Neural cell (in vitro differentiated cells): ENCODE measurements around the gene NPW. TPM values are rescaled to one million over a fixed set of nuclear protein-coding genes. Genes with fewer than 3 reads are reported as not detected.
A peak's percentile ranks its signal among the peaks of the same experiment; 100 is the strongest.

Source experiments
- H2AFZ ChIP-seq: fragments of 200-600, 300-800 bp; sonication (generic), shearing (Covaris generic); 2 replicates; pipeline ENCODE4 v1.6.0; 2014; ENCODE audit warnings: low read depth, mild to moderate bottlenecking, antibody characterized with exemption, low read length, moderate library complexity
- H3F3A ChIP-seq: fragments of 200-600 bp; shearing (Covaris generic); 2 replicates; pipeline ENCODE4 v1.6.1; 2016; ENCODE audit warnings: mild to moderate bottlenecking, moderate library complexity, mixed read lengths, antibody characterized with exemption, low read length; ENCODE audit not compliant: insufficient read depth, poor library complexity, severe bottlenecking
- H3K27ac ChIP-seq: fragments of 200-600, 300-800 bp; sonication (generic), shearing (Covaris generic); 2 replicates; pipeline ENCODE4 v1.5.1; 2014; ENCODE audit warnings: mild to moderate bottlenecking, low read length, moderate library complexity
- H3K27me3 ChIP-seq: fragments of 300-800, 200-600 bp; sonication (generic), shearing (Covaris generic); 2 replicates; pipeline ENCODE4 v1.6.0; 2014; ENCODE audit warnings: mild to moderate bottlenecking, low read depth, low read length, moderate library complexity; ENCODE audit not compliant: insufficient read depth
- H3K36me3 ChIP-seq: fragments of 300-800, 200-600 bp; sonication (generic), shearing (Covaris generic); 2 replicates; pipeline ENCODE4 v1.5.1; 2014; ENCODE audit warnings: mild to moderate bottlenecking, antibody characterized with exemption, low read length, moderate library complexity; ENCODE audit not compliant: insufficient read depth
- H3K4me2 ChIP-seq: fragments of 300-800, 200-600 bp; sonication (generic), shearing (Covaris generic); 2 replicates; pipeline ENCODE4 v1.6.0; 2014; ENCODE audit warnings: mild to moderate bottlenecking, low read length
- H3K4me3 ChIP-seq: fragments of 300-800, 200-600 bp; sonication (generic), shearing (Covaris generic); 2 replicates; pipeline ENCODE4 v1.5.1; 2014; ENCODE audit warnings: mild to moderate bottlenecking, low read length, moderate library complexity
- H3K79me2 ChIP-seq: fragments of 200-600 bp; shearing (Covaris generic); replicated peaks from 2 replicates; pipeline ENCODE4 v1.6.0; 2014; ENCODE audit warnings: mild to moderate bottlenecking, low read length, moderate library complexity; ENCODE audit not compliant: insufficient read depth
- H3K9ac ChIP-seq: fragments of 300-800, 200-600 bp; sonication (generic), shearing (Covaris generic); 2 replicates; pipeline ENCODE4 v1.6.1; 2016; ENCODE audit warnings: mild to moderate bottlenecking, low read length, mixed read lengths
- H3K9me2 ChIP-seq: fragments of 200-600 bp; shearing (Covaris generic); 2 replicates; pipeline ENCODE4 v1.6.1; 2016; ENCODE audit warnings: mild to moderate bottlenecking, low read length, mixed read lengths; ENCODE audit not compliant: insufficient read depth
- H3K9me3 ChIP-seq: fragments of 200-600, 300-800 bp; sonication (generic), shearing (Covaris generic); 2 replicates; pipeline ENCODE4 v1.6.1; 2016; ENCODE audit warnings: mild to moderate bottlenecking, mixed run types, low read length, moderate library complexity, mixed read lengths
- H4K20me1 ChIP-seq: fragments of 200-600 bp; shearing (Covaris generic); 2 replicates; pipeline ENCODE4 v1.6.1; 2016; ENCODE audit warnings: mild to moderate bottlenecking, mixed run types; ENCODE audit not compliant: insufficient read depth
- CTCF ChIP-seq: fragments of 450-650 bp; IDR thresholded peaks from 2 replicates; pipeline ENCODE4 v1.5.1; 2014; ENCODE audit warnings: antibody characterized with exemption, mild to moderate bottlenecking, moderate library complexity; ENCODE audit not compliant: poor library complexity, severe bottlenecking
- EP300 ChIP-seq: fragments of 450-650 bp; conservative IDR thresholded peaks from 2 replicates; pipeline ENCODE4 v1.6.1; 2014; ENCODE audit warnings: antibody characterized with exemption, mild to moderate bottlenecking, moderate library complexity; ENCODE audit not compliant: poor library complexity, severe bottlenecking
- EZH2 ChIP-seq: fragments of 200-600, 300-800 bp; shearing (Covaris generic), sonication (generic); IDR thresholded peaks from 2 replicates; pipeline ENCODE4 v1.6.1; 2014; ENCODE audit warnings: antibody characterized with exemption, low read length, borderline replicate concordance, mild to moderate bottlenecking; ENCODE audit not compliant: insufficient read depth, poor library complexity, severe bottlenecking
- MXI1 ChIP-seq: fragments of 450-650 bp; conservative IDR thresholded peaks from 2 replicates; pipeline ENCODE4 v1.6.1; 2014; ENCODE audit warnings: antibody characterized with exemption, mild to moderate bottlenecking; ENCODE audit not compliant: poor library complexity, severe bottlenecking
- POLR2AphosphoS5 ChIP-seq: IDR thresholded peaks from 2 replicates; pipeline ENCODE4 v1.6.1; 2012
- REST ChIP-seq: IDR thresholded peaks from 2 replicates; pipeline ENCODE4 v1.6.1; 2012; ENCODE audit warnings: borderline replicate concordance
- SMC3 ChIP-seq: fragments of 450-650 bp; conservative IDR thresholded peaks from 2 replicates; pipeline ENCODE4 v1.6.1; 2014; ENCODE audit warnings: antibody characterized with exemption, mild to moderate bottlenecking, moderate library complexity; ENCODE audit not compliant: poor library complexity
- TAF1 ChIP-seq: IDR thresholded peaks from 2 replicates; pipeline ENCODE4 v1.6.1; 2012; ENCODE audit warnings: low read depth
- polyA plus RNA-seq: library from polyadenylated mRNA; depleted of rRNA; stranded (reverse); fragments of >200 nt; gene quantifications from 2 replicates; pipeline ENCODE4 v1.2.3, GENCODE V29; 2014

NPW gene
- polyA plus RNA-seq, 1 donor from 2014 or later = not detected

- Histone ChIP-seq H3K79me2 (peaks cover 46% of the 10 kb centered on the region), H3K27me3 (no peaks in the 10 kb centered on the region), H3K4me3 (no peak overlapping the region), H3F3A (no peaks in the 10 kb centered on the region), H3K9me3 (no peaks in the 10 kb centered on the region), H3K36me3 (no peaks in the 10 kb centered on the region), H3K27ac (no peak overlapping the region), H3K4me2 (no peak overlapping the region), H2AFZ (no peak overlapping the region), H4K20me1 (peaks cover 5% of the 10 kb centered on the region), H3K9me2 (no peaks in the 10 kb centered on the region), H3K9ac (no peak overlapping the region)
- TF ChIP-seq EP300 (no peak), EZH2 (no peak), MXI1 (no peak), REST (no peak), CTCF (no peak)
Observed at GRCh38 chr16:2006317-2006716, 13.3 kb upstream of the NPW start.

DNA sequence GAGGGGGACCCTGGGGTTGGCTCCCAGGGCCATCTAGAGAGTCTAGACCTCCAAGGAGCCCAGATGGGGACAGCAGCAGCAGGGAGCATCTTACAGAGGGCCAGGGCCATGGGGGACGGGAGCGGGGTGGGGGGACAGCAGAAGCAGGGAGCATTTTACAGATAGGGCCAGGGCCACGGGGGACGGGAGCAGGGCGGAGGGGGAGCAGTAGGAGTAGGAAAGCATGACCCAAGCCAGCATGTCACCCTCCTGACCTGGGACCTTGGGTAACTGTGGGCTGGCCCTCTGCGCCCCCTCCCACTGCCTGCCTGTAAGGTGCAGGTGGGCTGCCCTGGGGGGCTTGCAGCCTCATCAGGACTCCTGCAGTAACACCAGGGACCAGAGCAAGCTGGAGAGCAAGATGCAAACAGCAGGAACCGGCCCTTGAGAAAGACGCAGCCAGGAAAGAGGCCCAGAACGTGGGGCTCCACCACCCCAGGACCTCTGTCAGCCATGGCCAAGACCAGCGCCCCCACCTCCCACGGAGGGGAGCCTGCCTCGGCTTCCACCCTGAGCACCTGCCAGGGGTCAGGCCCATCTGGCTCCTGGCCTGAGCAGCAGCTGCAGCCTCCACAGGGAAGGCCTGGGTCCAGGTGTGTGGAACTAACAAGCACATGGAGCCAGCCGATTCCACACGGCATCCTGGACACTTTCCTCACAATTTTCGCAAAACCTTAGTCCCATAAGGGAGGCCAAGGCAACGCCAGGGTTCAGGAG lies 12.3 kb upstream of the NPW start:
- Histone ChIP-seq H3K9ac (peak overlapping the region; percentile 75), H3K4me3 (peak overlapping the region; percentile 87)

DNA sequence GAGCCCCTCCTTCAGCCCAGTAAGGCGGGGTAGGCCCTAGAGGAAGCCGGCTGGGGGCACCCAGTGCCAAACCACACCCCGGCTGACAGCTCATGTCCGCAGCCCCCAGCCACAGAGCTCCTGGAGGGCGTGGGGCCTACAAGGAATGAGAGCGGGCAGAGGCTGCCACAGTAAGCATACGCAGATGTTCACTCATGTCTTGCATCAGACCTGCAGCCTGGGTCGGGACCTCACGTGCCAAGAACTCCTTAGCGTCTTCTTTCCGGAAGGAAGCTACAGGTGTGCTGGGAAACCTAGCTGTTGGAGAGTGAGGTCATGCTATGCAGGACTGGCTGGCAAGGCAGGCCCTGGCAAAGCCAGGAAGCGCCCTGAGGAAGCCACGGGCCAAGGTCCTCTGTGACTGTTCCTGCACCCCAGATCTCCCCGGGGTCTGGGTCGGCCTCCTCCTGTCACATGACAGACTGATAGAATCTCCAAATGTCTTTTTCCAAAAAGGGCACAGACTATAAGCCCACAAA lies 11.5 kb upstream of the NPW start:
- peak overlapping the region; percentile 75 for H3K9ac ChIP-seq
- no peak overlapping the region for H3K27ac ChIP-seq
- no peaks in the 10 kb centered on the region for H3K9me3 ChIP-seq
- peaks cover 5% of the 10 kb centered on the region for H4K20me1 ChIP-seq
- peak overlapping the region; percentile 87 for H3K4me3 ChIP-seq
- peak overlapping the region; percentile 34 for H3K4me2 ChIP-seq
- H3K27me3 ChIP-seq = no peaks in the 10 kb centered on the region
- H3K79me2 ChIP-seq = peaks cover 46% of the 10 kb centered on the region
- no peak overlapping the region for H2AFZ ChIP-seq
- no peaks in the 10 kb centered on the region for H3K9me2 ChIP-seq
- no peaks in the 10 kb centered on the region for H3F3A ChIP-seq
- H3K36me3 ChIP-seq = no peaks in the 10 kb centered on the region
- TF ChIP-seq TAF1 = no peak
- no peak for TF ChIP-seq MXI1
- no peak for TF ChIP-seq SMC3
- TF ChIP-seq EZH2 = no peak
- TF ChIP-seq POLR2AphosphoS5 = no peak
- no peak for TF ChIP-seq CTCF
- no peak for TF ChIP-seq REST
- no peak for TF ChIP-seq EP300

More for the DNA sequence above, 12.3 kb upstream of the NPW start:
- no peak for TF ChIP-seq EP300
- Histone ChIP-seq H3K9me3 (no peaks in the 10 kb centered on the region), H3K36me3 (no peaks in the 10 kb centered on the region), H3K9me2 (no peaks in the 10 kb centered on the region), H2AFZ (no peak overlapping the region), H4K20me1 (peaks cover 5% of the 10 kb centered on the region), H3K27ac (no peak overlapping the region), H3K27me3 (no peaks in the 10 kb centered on the region), H3K4me2 (no peak overlapping the region), H3F3A (no peaks in the 10 kb centered on the region), H3K79me2 (peaks cover 46% of the 10 kb centered on the region)
